ENCODE data around the gene MMP8. TPM values are rescaled to one million over a fixed set of nuclear protein-coding genes. Genes with fewer than 3 reads are reported as not detected.

Gene MMP8
- total RNA-seq, 1 experiment from 2014 or later = not detected

GRCh38 chr11:102680945-102681344 lies 43.8 kb downstream of the MMP8 start:
- WGBS (ENCODE audit: extremely low coverage, insufficient read length, low lambda C conversion rate) = no CpG with 5 or more reads among the region's 1 CpG

More at GRCh38 chr11:102680945-102681344, 43.8 kb downstream of the MMP8 start:
- H2BK15ac ChIP-seq (ENCODE audit: low read depth, low read length) = no peak overlapping the region
- H2BK12ac ChIP-seq (ENCODE audit: insufficient read length, low read depth, low read length) = no peak overlapping the region
- H2BK5ac ChIP-seq (ENCODE audit: insufficient read length, low read length) = no peak overlapping the region
- H2BK20ac ChIP-seq (ENCODE audit: low read depth, low read length, poor library complexity, severe bottlenecking) = no peak overlapping the region
- H3K14ac ChIP-seq (ENCODE audit: insufficient read depth, low read length) = no peak overlapping the region
- no peak overlapping the region for H3K9ac ChIP-seq (ENCODE audit: extremely low read depth, insufficient read length, low read length)
- H2BK120ac ChIP-seq (ENCODE audit: low read depth, low read length, poor library complexity, severe bottlenecking) = no peak overlapping the region
- no peak overlapping the region for H3K27ac Mint-ChIP-seq
- DNase-seq = no peak
- H4K20me1 ChIP-seq (ENCODE audit: control insufficient read depth, insufficient read depth, insufficient read length) = no peaks in the 10 kb centered on the region
- no peak overlapping the region for H4K5ac ChIP-seq (ENCODE audit: insufficient read length, low read depth, low read length)
- H3K4me3 Mint-ChIP-seq = no peak overlapping the region
- no peak overlapping the region for H3K23ac ChIP-seq (ENCODE audit: insufficient read length, low read depth, low read length)
- H3K79me2 ChIP-seq (ENCODE audit: insufficient read depth, low read length) = no peaks in the 10 kb centered on the region
- no peak overlapping the region for H2AFZ ChIP-seq (ENCODE audit: low read length)
- H3K27ac ChIP-seq (ENCODE audit: insufficient read length, low read depth, low read length) = no peak overlapping the region
- H2AK5ac ChIP-seq (ENCODE audit: insufficient read length, low read length) = no peak overlapping the region
- TF ChIP-seq CTCF (conservative IDR thresholded peaks at IDR 0.05) = no peak
- H3T11ph ChIP-seq (ENCODE audit: low read length) = no peak overlapping the region
- no peak overlapping the region for H3K4ac ChIP-seq (ENCODE audit: low read depth, low read length)
- H3K27me3 Mint-ChIP-seq (ENCODE audit: low read depth) = no peaks in the 10 kb centered on the region
- H3K18ac ChIP-seq (ENCODE audit: insufficient read length, low read depth, low read length) = no peak overlapping the region
- H3K27me3 ChIP-seq (ENCODE audit: insufficient read depth, low read length) = no peaks in the 10 kb centered on the region
- H3K4me1 ChIP-seq (ENCODE audit: insufficient read depth, low read length) = no peaks in the 10 kb centered on the region; the same call in 1 of the 2 replicates
- H3K4me1 Mint-ChIP-seq = peaks cover 22 to 30% of the 10 kb centered on the region in 2 experiments
- H3K23me2 ChIP-seq (ENCODE audit: insufficient read length, low read depth, low read length, poor library complexity, severe bottlenecking) = no peaks in the 10 kb centered on the region
- no peak overlapping the region for H4K8ac ChIP-seq (replicated peaks; ENCODE audit: insufficient read length, low read depth, low read length)
- H4K91ac ChIP-seq (ENCODE audit: insufficient read length, low read depth, low read length) = no peak overlapping the region
- no peaks in the 10 kb centered on the region for H3K79me1 ChIP-seq (ENCODE audit: insufficient read depth, low read depth, low read length, poor library complexity, severe bottlenecking)
- no peaks in the 10 kb centered on the region for H3K9me3 ChIP-seq (ENCODE audit: control insufficient read depth, low read depth, low read length)
- peaks cover 0 to 4% (median 2%) of the 10 kb centered on the region in 3 experiments; a peak in 2 of 7 replicates for H3K36me3 Mint-ChIP-seq (ENCODE audit: insufficient read depth in 1 of 3, low read depth in 3 of 3)
- peaks cover 3% of the 10 kb centered on the region in 2 experiments; a peak in 4 of 5 replicates for H3K9me3 Mint-ChIP-seq
- H3K56ac ChIP-seq (ENCODE audit: insufficient read length, low read depth, low read length) = no peak overlapping the region
- H3K4me2 ChIP-seq (ENCODE audit: insufficient read depth, insufficient read length, low read length) = no peak overlapping the region
